H1 (cell line): ENCODE measurements around the gene ARID5A. TPM values are rescaled to one million over a fixed set of nuclear protein-coding genes. Genes with fewer than 3 reads are reported as not detected.

Source experiments
- CTCF ChIA-PET: fragments of 300-600 bp; sonication (Branson Sonifier 250); formaldehyde crosslinking; loops from one replicate; lab custom pipeline; 2021; ENCODE audit not compliant: partially characterized antibody; lab: Charles Lee
- POLR2A ChIA-PET: fragments of 300-600 bp; sonication (Branson Sonifier 250); formaldehyde crosslinking; loops from one replicate; lab custom pipeline; 2021; ENCODE audit warnings: inconsistent platforms; ENCODE audit not compliant: partially characterized antibody; lab: Charles Lee
- DNase-seq, 2 experiments: peaks; one replicate each; pipeline versions ENCODE4 v3.0.0 to v3.0.0-alpha.2; 2010 to 2022; ENCODE audit warnings: low spot score in 2 of 2, low read depth in 1 of 2, mixed read lengths in 1 of 2
- FAIRE-seq: peaks from 2 replicates; lab custom pipeline; 2011; peaks lifted over from hg19 to GRCh38; lab: Jason Lieb, UNC
- H2AFZ ChIP-seq: 2 replicates; pipeline ENCODE4 v1.8.1; 2012; ENCODE audit warnings: low read length, inconsistent platforms
- H2AK5ac ChIP-seq: 2 replicates; pipeline ENCODE4 v1.6.1; 2013; ENCODE audit warnings: low read depth, low read length
- H2BK120ac ChIP-seq: replicated peaks from 2 replicates; pipeline ENCODE3; 2013; ENCODE audit warnings: low read depth, low read length, inconsistent platforms
- H2BK12ac ChIP-seq: 2 replicates; pipeline ENCODE4 v1.6.1; 2013; ENCODE audit warnings: low read depth, low read length
- H2BK15ac ChIP-seq: 2 replicates; pipeline ENCODE4 v1.6.1; 2013; ENCODE audit warnings: low read length
- H2BK20ac ChIP-seq: 2 replicates; pipeline ENCODE4 v1.6.1; 2013; ENCODE audit warnings: low read length
- H2BK5ac ChIP-seq: 2 replicates; pipeline ENCODE4 v1.6.1; 2013; ENCODE audit warnings: low read depth, low read length
- H3K14ac ChIP-seq: 2 replicates; pipeline ENCODE4 v1.6.1; 2013; ENCODE audit warnings: inconsistent platforms; ENCODE audit not compliant: insufficient read length
- H3K18ac ChIP-seq: 2 replicates; pipeline ENCODE4 v1.6.1; 2013; ENCODE audit warnings: low read length; ENCODE audit errors: extremely low read depth
- H3K23ac ChIP-seq: 2 replicates; pipeline ENCODE4 v1.6.1; 2013; ENCODE audit warnings: inconsistent platforms; ENCODE audit not compliant: insufficient read length
- H3K23me2 ChIP-seq: 2 replicates; pipeline ENCODE4 v1.6.1; 2013; ENCODE audit warnings: low read depth, low read length
- H3K27ac ChIP-seq: 2 replicates; pipeline ENCODE4 v1.6.1; 2011; ENCODE audit warnings: low read depth, low read length, inconsistent platforms
- H3K27me3 ChIP-seq, 4 experiments: replicated peaks in 1 of 4; 1 replicate in 1 of 4; 2 replicates in 3 of 4; pipeline versions ENCODE4 v1.6.1 to v1.8.1; 2011 to 2013; ENCODE audit warnings: low read length in 3 of 4, mild to moderate bottlenecking in 3 of 4, inconsistent platforms in 2 of 4, mixed read lengths in 2 of 4, moderate library complexity in 1 of 4; ENCODE audit not compliant: control insufficient read depth in 3 of 4, insufficient read depth in 3 of 4; ENCODE audit errors: extremely low read depth in 1 of 4
- H3K36me3 ChIP-seq, 4 experiments: 2 replicates each; pipeline versions ENCODE4 v1.6.1 to v1.8.1; 2011 to 2013; ENCODE audit warnings: mild to moderate bottlenecking in 4 of 4, low read length in 3 of 4, moderate library complexity in 2 of 4, control low read depth in 1 of 4, inconsistent platforms in 1 of 4; ENCODE audit not compliant: insufficient read depth in 4 of 4, control insufficient read depth in 2 of 4
- H3K4ac ChIP-seq: replicated peaks from 2 replicates; pipeline ENCODE3; 2013; ENCODE audit warnings: low read length, low read depth, mixed read lengths, inconsistent platforms; ENCODE audit not compliant: insufficient read length
- H3K4me1 ChIP-seq, 4 experiments: replicated peaks in 1 of 4; 1 replicate in 1 of 4; 2 replicates in 3 of 4; pipeline versions ENCODE4 v1.6.1 to v1.8.1; 2011 to 2013; ENCODE audit warnings: low read length in 3 of 4, inconsistent platforms in 2 of 4, mixed read lengths in 1 of 4; ENCODE audit not compliant: insufficient read depth in 4 of 4, control insufficient read depth in 3 of 4
- H3K4me2 ChIP-seq, 2 experiments: 2 replicates each; pipeline versions ENCODE4 v1.6.1 to v1.8.1; 2011 to 2013; ENCODE audit warnings: low read depth in 2 of 2, low read length in 2 of 2, control low read depth in 1 of 2, inconsistent platforms in 1 of 2, mild to moderate bottlenecking in 1 of 2; ENCODE audit not compliant: insufficient read depth in 1 of 2
- H3K4me3 ChIP-seq, 4 experiments: fragments of 200-600, 300-600 bp in 1 of 4; sonication (generic), shearing (Covaris generic), sonication (Bioruptor Twin) in 1 of 4; 2 replicates each; pipeline versions ENCODE4 v1.5.1 to v1.8.1; 2011 to 2016; ENCODE audit warnings: low read length in 4 of 4, low read depth in 3 of 4, control low read depth in 2 of 4, inconsistent platforms in 2 of 4, mild to moderate bottlenecking in 2 of 4, mixed read lengths in 1 of 4, moderate library complexity in 1 of 4; ENCODE audit not compliant: insufficient read depth in 2 of 4; ENCODE audit errors: extremely low read depth in 1 of 4
- H3K56ac ChIP-seq: replicated peaks from 2 replicates; pipeline ENCODE3; 2013; ENCODE audit warnings: low read depth, mild to moderate bottlenecking, mixed read lengths, low read length, inconsistent platforms; ENCODE audit not compliant: insufficient read length
- H3K79me1 ChIP-seq: 2 replicates; pipeline ENCODE4 v1.6.1; 2013; ENCODE audit warnings: low read depth, low read length, control low read depth
- H3K79me2 ChIP-seq, 2 experiments: 2 replicates each; pipeline versions ENCODE4 v1.6.1 to v1.8.1; 2012 to 2013; ENCODE audit warnings: low read length in 2 of 2, mild to moderate bottlenecking in 2 of 2, inconsistent platforms in 1 of 2; ENCODE audit not compliant: insufficient read depth in 2 of 2, control insufficient read depth in 1 of 2
- H3K9ac ChIP-seq, 4 experiments: replicated peaks in 1 of 4; 1 replicate in 1 of 4; 2 replicates in 3 of 4; pipeline versions ENCODE4 v1.6.1 to v1.8.1; 2011 to 2013; ENCODE audit warnings: low read depth in 3 of 4, low read length in 3 of 4, control low read depth in 2 of 4, mild to moderate bottlenecking in 2 of 4, moderate library complexity in 2 of 4, inconsistent platforms in 1 of 4; ENCODE audit errors: extremely low read depth in 1 of 4
- H3K9me3 ChIP-seq, 2 experiments: 2 replicates each; pipeline versions ENCODE4 v1.6.1 to v1.8.1; 2012 to 2013; ENCODE audit warnings: mild to moderate bottlenecking in 2 of 2, moderate library complexity in 2 of 2, control low read depth in 1 of 2, inconsistent platforms in 1 of 2, low read depth in 1 of 2, low read length in 1 of 2, mixed read lengths in 1 of 2; ENCODE audit not compliant: insufficient read depth in 2 of 2
- H4K20me1 ChIP-seq, 2 experiments: replicated peaks in 1 of 2; 2 replicates each; pipeline versions ENCODE3 to v1.8.1; 2011 to 2013; ENCODE audit warnings: inconsistent platforms in 2 of 2, low read length in 2 of 2, mild to moderate bottlenecking in 1 of 2; ENCODE audit not compliant: insufficient read depth in 2 of 2, control insufficient read depth in 1 of 2
- H4K5ac ChIP-seq: 2 replicates; pipeline ENCODE4 v1.6.1; 2013; ENCODE audit warnings: low read length, low read depth, mixed read lengths, inconsistent platforms; ENCODE audit not compliant: insufficient read length
- H4K8ac ChIP-seq: 2 replicates; pipeline ENCODE4 v1.8.0; 2013; ENCODE audit warnings: mild to moderate bottlenecking, moderate library complexity, low read length, inconsistent platforms; ENCODE audit not compliant: insufficient read depth; ENCODE audit errors: extremely low read depth
- H4K91ac ChIP-seq: replicated peaks from 2 replicates; pipeline ENCODE3; 2013; ENCODE audit warnings: low read length, mixed read lengths, inconsistent platforms; ENCODE audit not compliant: insufficient read length
- CTCF ChIP-seq, 3 experiments: IDR thresholded peaks; 1 replicate in 2 of 3; 2 replicates in 1 of 3; pipeline versions ENCODE4 v1.5.1 to v1.6.1; 2011; ENCODE audit warnings: low read length in 3 of 3, mild to moderate bottlenecking in 3 of 3, inconsistent platforms in 2 of 3, low read depth in 1 of 3, moderate library complexity in 1 of 3; ENCODE audit not compliant: insufficient read depth in 1 of 3; ENCODE audit errors: control extremely low read depth in 1 of 3
- EZH2 ChIP-seq: fragments of 200-600 bp; sonication (generic); IDR thresholded peaks from 2 replicates; pipeline ENCODE4 v1.7.1; 2012; ENCODE audit warnings: low read depth, mild to moderate bottlenecking, moderate library complexity, low read length, inconsistent platforms; ENCODE audit not compliant: severe bottlenecking
- KDM4A ChIP-seq: IDR thresholded peaks from one replicate; pipeline ENCODE4 v1.7.1; 2012; ENCODE audit warnings: low read depth, mild to moderate bottlenecking, moderate library complexity, low read length, inconsistent platforms; ENCODE audit not compliant: severe bottlenecking
- POLR2A ChIP-seq, 2 experiments: IDR thresholded peaks; 1 replicate in 1 of 2; 2 replicates in 1 of 2; pipeline ENCODE4 v1.6.1; 2011; ENCODE audit warnings: low read depth in 2 of 2, low read length in 2 of 2, mild to moderate bottlenecking in 2 of 2; ENCODE audit errors: control extremely low read depth in 1 of 2
- POU5F1 ChIP-seq: IDR thresholded peaks from 2 replicates; pipeline ENCODE4 v1.6.1; 2011; ENCODE audit warnings: low read depth, mild to moderate bottlenecking, low read length, moderate library complexity
- SUZ12 ChIP-seq: fragments of 200-600 bp; sonication (generic); IDR thresholded peaks from 2 replicates; pipeline ENCODE4 v1.6.1; 2012; ENCODE audit warnings: mild to moderate bottlenecking, inconsistent platforms, low read length, moderate library complexity, mixed read lengths
- WGBS, 2 experiments: shearing (Covaris generic) in 1 of 2; methylation state at CpG; one replicate each; pipeline versions ENCODE4 v1.1.6 to v1.1.7; 2013 to 2015; ENCODE audit warnings: low lambda C conversion rate in 2 of 2, mixed read lengths in 2 of 2, inconsistent platforms in 1 of 2, low coverage in 1 of 2, missing lambda C conversion rate in 1 of 2; ENCODE audit not compliant: insufficient replicate concordance in 2 of 2, insufficient coverage in 1 of 2, insufficient read length in 1 of 2; ENCODE audit errors: extremely low coverage in 1 of 2, missing lambda C conversion rate in 1 of 2; 5-methylcytosine and 5-hydroxymethylcytosine counted together
- polyA plus RNA-seq, 7 experiments: library from polyadenylated mRNA; depleted of rRNA in 3 of 7; stranded (reverse) in 5 of 7; unstranded in 2 of 7; fragments of >200 nt in 5 of 7; fragments of 200-250 nt in 2 of 7; gene quantifications; 1 replicate in 5 of 7; 2 replicates in 1 of 7; 4 replicates in 1 of 7; pipeline versions ENCODE4 v1.2.1 to v1.2.3, GENCODE V29; 2011 to 2013; ENCODE audit warnings: missing spikeins in 2 of 7, mixed read lengths in 2 of 7
- total RNA-seq: library from RNA; stranded (reverse); fragmentation: NEBNext Ultra II Directional; extraction: Animal tissue kit (Norgen Biotek cat#: 25700); gene quantifications from 2 replicates; pipeline ENCODE4 v1.2.1, GENCODE V29; 2021

ARID5A gene
- total and polyA plus RNA-seq, 2 of the 8 experiments (the other 6 are each of a cell fraction or from before 2014, with no cell fraction given): 3.3 to 5.3 TPM

GRCh38 chr2:96537734-96538486 is 1.4 kb downstream of the ARID5A start:
- H3K56ac ChIP-seq: no peak overlapping the region
- H2AFZ ChIP-seq: no peak overlapping the region
- H3K4ac ChIP-seq: no peak overlapping the region
- no peak overlapping the region for H2BK15ac ChIP-seq
- peak overlapping the region; percentile 79 to 90 for H3K4me2 ChIP-seq
- no peak overlapping the region for H4K91ac ChIP-seq
- H4K20me1 ChIP-seq: peaks cover 9 to 11% of the 10 kb centered on the region in 2 experiments
- no peak overlapping the region for H3K18ac ChIP-seq
- H3K23ac ChIP-seq: no peak overlapping the region
- H2AK5ac ChIP-seq: no peak overlapping the region
- FAIRE-seq (no peak), DNase-seq (no peak)
- no peaks in the 10 kb centered on the region for H3K36me3 ChIP-seq
- H4K8ac ChIP-seq: peak overlapping the region; percentile 31; the same call in 1 of the 2 replicates
- H4K5ac ChIP-seq: no peak overlapping the region
- H3K27me3 ChIP-seq: peaks cover 10 to 30% (median 25%) of the 10 kb centered on the region in 4 experiments; a peak in 6 of 7 replicates
- H2BK12ac ChIP-seq: peak overlapping the region; percentile 70
- peak overlapping the region; percentile 19 to 73 (median 53); a peak in 7 of 8 replicates for H3K4me3 ChIP-seq
- peaks cover 14% of the 10 kb centered on the region; the same call in 1 of the 2 replicates for H3K23me2 ChIP-seq
- no peak overlapping the region for H2BK120ac ChIP-seq
- H3K27ac ChIP-seq: no peak overlapping the region
- H3K9ac ChIP-seq: peak overlapping the region in 1 of 4 experiments; percentile 13; a peak in 5 of 7 replicates
- H3K4me1 ChIP-seq: peaks cover 3 to 26% (median 18%) of the 10 kb centered on the region in 4 experiments
- no peaks in the 10 kb centered on the region for H3K79me2 ChIP-seq
- no peak overlapping the region for H2BK20ac ChIP-seq
- POLR2A ChIA-PET: interaction anchor here (1.1 to 4.6 kb wide), 3 partner anchors 11 to 26 kb away, joined by 3 to 33 read pairs (median 5); no protein-coding TSS in a partner anchor
- H3K14ac ChIP-seq: no peak overlapping the region
- 5% methylated on average over 27 of the region's 36 CpGs; no CpG with 5 or more reads in 1 of the 2 experiments for WGBS, 2 experiments
- no peaks in the 10 kb centered on the region for H3K9me3 ChIP-seq
- 0 out of 2 replicates have a peak overlapping the region, but pooled peaks have one; percentile 23 for H2BK5ac ChIP-seq
- TF ChIP-seq CTCF (IDR thresholded peaks at IDR 0.05; ENCODE audit: control extremely low read depth in 1 of 3, insufficient read depth in 1 of 3, low read depth in 1 of 3, low read length in 3 of 3): no peak
- TF ChIP-seq POU5F1: no peak
- TF ChIP-seq SUZ12: peak; percentile 82
- TF ChIP-seq EZH2: peak; percentile 59
- peak; percentile 8 for TF ChIP-seq KDM4A
- TF ChIP-seq POLR2A (IDR thresholded peaks at IDR 0.05; ENCODE audit: control extremely low read depth in 1 of 2, low read depth in 2 of 2, low read length in 2 of 2): no peak
- TF ChIP-seq, all 59 proteins: peak for 3
- H3K79me1 ChIP-seq: no peaks in the 10 kb centered on the region; the same call in none of the 2 replicates
- CTCF ChIA-PET: interaction anchor here (1.0 to 18.5 kb wide), 6 partner anchors 10 to 131 kb away, joined by 3 to 361 read pairs (median 13); partner anchors contain the start of gene NEURL3
